ENCODE results near the gene APIP. TPM values are rescaled to one million over a fixed set of nuclear protein-coding genes. Genes with fewer than 3 reads are reported as not detected.

Gene APIP
- total and polyA plus RNA-seq, 2 experiments from 2014 or later, result 22.5 to 25.2 TPM

DNA sequence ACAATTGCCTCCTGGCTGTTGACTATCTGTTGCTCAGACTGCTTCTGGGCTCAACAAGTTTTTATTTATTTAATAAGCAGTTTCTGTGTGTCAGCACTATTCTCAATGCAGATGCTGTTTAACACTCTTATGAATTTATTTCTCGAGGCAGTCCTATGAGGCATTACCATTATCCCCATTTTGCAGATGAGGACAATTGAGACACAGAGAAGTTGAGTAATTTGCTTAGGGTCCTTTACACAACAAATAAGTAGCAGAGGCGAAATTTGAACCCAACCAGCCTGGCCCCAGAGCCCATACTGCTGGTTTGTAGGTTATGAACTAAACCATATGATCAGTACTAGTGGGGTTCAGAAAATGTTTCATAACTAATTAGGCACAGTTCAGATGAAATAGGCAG is 58.7 kb downstream of the APIP start:
- no peak for TF ChIP-seq EZH2 (IDR thresholded peaks at IDR 0.05; ENCODE audit: insufficient read depth, poor library complexity, severe bottlenecking)
- Histone ChIP-seq H3K9ac (no peak overlapping the region), H3K4me3 (no peak overlapping the region), H3K27me3 (replicated peaks; ENCODE audit: insufficient read depth) (peaks cover 6% of the 10 kb centered on the region; the same call in 1 of the 2 replicates), H2AFZ (no peak overlapping the region), H3K79me2 (ENCODE audit: insufficient read depth) (no peaks in the 10 kb centered on the region), H3K4me1 (ENCODE audit: insufficient read depth) (no peaks in the 10 kb centered on the region), H3K9me3 (ENCODE audit: low read depth) (no peaks in the 10 kb centered on the region), H4K20me1 (ENCODE audit: insufficient read depth) (no peaks in the 10 kb centered on the region), H3K27ac (no peak overlapping the region), H3K36me3 (ENCODE audit: low read depth) (no peaks in the 10 kb centered on the region), H3K4me2 (ENCODE audit: unreplicated experiment) (no peak overlapping the region), H3F3A (ENCODE audit: insufficient read depth) (no peaks in the 10 kb centered on the region), H3K9me2 (ENCODE audit: insufficient read depth) (no peaks in the 10 kb centered on the region)
- in situ Hi-C loops (cut with MboI), result no loop called here
- 27 to 52% methylated on average over 2 of the region's 2 CpGs for WGBS, 2 experiments (ENCODE audit: low coverage in 1 of 2, low lambda C conversion rate in 2 of 2, missing lambda C conversion rate in 2 of 2)
- DNase-seq, result no peak

DNA sequence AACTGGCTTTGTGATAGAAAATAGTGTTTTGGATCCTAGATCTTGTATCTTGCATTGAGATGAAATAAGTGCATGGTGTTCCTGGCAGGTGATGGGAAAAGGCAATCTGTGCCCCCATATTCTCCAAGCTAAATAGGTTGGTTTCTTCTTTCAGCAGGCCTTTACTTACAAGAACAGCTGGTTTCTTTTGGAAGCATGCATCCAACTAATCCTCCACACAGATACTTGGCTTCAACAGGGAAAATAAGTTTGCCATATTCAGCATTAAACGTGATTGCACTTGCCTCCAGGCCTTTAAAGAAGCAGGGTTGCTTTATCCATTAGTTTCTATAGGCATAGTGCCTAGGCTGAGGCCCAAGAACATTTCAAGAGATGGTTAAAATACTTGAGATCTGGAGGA is 59.9 kb downstream of the APIP start:
- H3K9me2 ChIP-seq (ENCODE audit: insufficient read depth), result no peaks in the 10 kb centered on the region
- peaks cover 16% of the 10 kb centered on the region for H3K27me3 ChIP-seq (replicated peaks; ENCODE audit: insufficient read depth)
- H3K27ac ChIP-seq, result no peak overlapping the region
- H3K79me2 ChIP-seq (ENCODE audit: insufficient read depth), result no peaks in the 10 kb centered on the region
- H3K9ac ChIP-seq, result no peak overlapping the region
- DNase-seq, result no peak
- in situ Hi-C loops (cut with MboI), result no loop called here
- no peak overlapping the region for H3K4me2 ChIP-seq (ENCODE audit: unreplicated experiment)
- WGBS, 2 experiments (ENCODE audit: low coverage in 1 of 2, low lambda C conversion rate in 2 of 2, missing lambda C conversion rate in 2 of 2), result 21 to 36% methylated on average over 1 of the region's 1 CpG
- no peaks in the 10 kb centered on the region for H3K36me3 ChIP-seq (ENCODE audit: low read depth)
- H3F3A ChIP-seq (ENCODE audit: insufficient read depth), result no peaks in the 10 kb centered on the region
- no peaks in the 10 kb centered on the region for H3K9me3 ChIP-seq (ENCODE audit: low read depth)
- H3K4me1 ChIP-seq (ENCODE audit: insufficient read depth), result no peaks in the 10 kb centered on the region
- no peak overlapping the region for H2AFZ ChIP-seq
- no peak overlapping the region for H3K4me3 ChIP-seq
- TF ChIP-seq EZH2phosphoT487 (IDR thresholded peaks at IDR 0.05; ENCODE audit: insufficient read depth, low read depth) (no peak), EZH2 (IDR thresholded peaks at IDR 0.05; ENCODE audit: insufficient read depth, poor library complexity, severe bottlenecking) (no peak)
- no peaks in the 10 kb centered on the region for H4K20me1 ChIP-seq (ENCODE audit: insufficient read depth)

DNA sequence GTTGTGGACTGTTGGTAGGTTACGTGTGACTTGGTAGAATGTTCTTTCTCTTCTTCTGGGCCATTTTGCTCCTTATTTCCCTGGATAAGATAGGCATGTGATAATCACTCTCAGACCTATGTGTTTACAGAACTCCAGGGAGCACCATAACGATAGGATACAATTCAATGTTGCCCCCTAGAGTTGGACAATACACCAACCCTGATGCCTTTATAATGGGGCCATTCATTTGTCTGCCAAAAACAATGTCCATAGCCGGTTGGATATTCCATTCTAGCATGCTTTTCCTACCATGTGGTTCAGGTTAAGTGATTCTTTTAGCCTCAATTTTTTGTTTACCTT is 60.5 kb downstream of the APIP start:
- WGBS, 2 experiments (ENCODE audit: low coverage in 1 of 2, low lambda C conversion rate in 2 of 2, missing lambda C conversion rate in 2 of 2), result 39 to 44% methylated on average over 3 of the region's 3 CpGs
- Histone ChIP-seq H2AFZ (no peak overlapping the region), H3K27me3 (replicated peaks; ENCODE audit: insufficient read depth) (peaks cover 16% of the 10 kb centered on the region), H4K20me1 (ENCODE audit: insufficient read depth) (no peaks in the 10 kb centered on the region), H3F3A (ENCODE audit: insufficient read depth) (no peaks in the 10 kb centered on the region), H3K9ac (no peak overlapping the region), H3K4me2 (ENCODE audit: unreplicated experiment) (no peak overlapping the region), H3K79me2 (ENCODE audit: insufficient read depth) (no peaks in the 10 kb centered on the region), H3K4me1 (ENCODE audit: insufficient read depth) (no peaks in the 10 kb centered on the region), H3K9me2 (ENCODE audit: insufficient read depth) (no peaks in the 10 kb centered on the region), H3K9me3 (ENCODE audit: low read depth) (no peaks in the 10 kb centered on the region), H3K36me3 (ENCODE audit: low read depth) (no peaks in the 10 kb centered on the region), H3K4me3 (no peak overlapping the region), H3K27ac (no peak overlapping the region)
- TF ChIP-seq EZH2 (IDR thresholded peaks at IDR 0.05; ENCODE audit: insufficient read depth, poor library complexity, severe bottlenecking), result no peak
- TF ChIP-seq EZH2phosphoT487 (IDR thresholded peaks at IDR 0.05; ENCODE audit: insufficient read depth, low read depth), result no peak
- in situ Hi-C loops (cut with MboI), result no loop called here
- no peak for DNase-seq

DNA sequence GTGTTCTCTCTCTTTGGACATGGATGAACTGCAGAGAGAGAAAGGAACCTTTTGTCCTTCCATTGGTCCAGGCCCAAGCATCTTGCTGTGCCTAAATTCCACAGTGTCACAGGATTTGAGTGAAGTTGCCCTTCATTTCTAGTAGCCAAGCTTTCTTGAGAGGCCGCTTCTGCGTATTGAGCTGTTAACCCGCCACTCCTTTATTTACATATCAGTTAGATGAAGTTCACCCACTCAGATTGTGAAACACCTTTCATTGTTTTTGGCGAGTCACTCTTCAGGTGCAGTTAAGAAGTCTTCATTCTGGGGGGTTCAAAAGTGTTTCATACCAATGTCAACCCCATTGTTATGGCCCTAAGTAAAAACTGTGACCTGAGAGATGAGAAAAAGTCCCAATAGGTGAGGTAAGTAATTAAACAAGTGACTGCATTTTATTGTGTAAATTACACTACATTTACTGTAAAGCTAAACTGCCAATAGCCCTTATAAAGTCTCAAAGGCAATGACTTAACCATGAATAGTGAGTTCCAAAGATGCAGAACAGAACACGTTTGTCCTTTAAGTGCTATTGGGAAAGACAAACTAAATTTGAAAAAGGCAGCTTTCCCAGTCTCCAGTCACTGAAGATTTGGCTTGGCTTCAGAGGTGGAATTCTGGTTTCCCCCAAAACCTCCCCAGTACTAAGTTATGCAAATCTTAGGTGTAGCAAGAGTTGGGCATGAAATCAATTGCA is 61.0 kb downstream of the APIP start:
- H3K27ac ChIP-seq, result no peak overlapping the region
- H3K79me2 ChIP-seq (ENCODE audit: insufficient read depth), result no peaks in the 10 kb centered on the region
- TF ChIP-seq EZH2phosphoT487 (IDR thresholded peaks at IDR 0.05; ENCODE audit: insufficient read depth, low read depth) (no peak), EZH2 (IDR thresholded peaks at IDR 0.05; ENCODE audit: insufficient read depth, poor library complexity, severe bottlenecking) (no peak)
- H3K27me3 ChIP-seq (replicated peaks; ENCODE audit: insufficient read depth), result peaks cover 16% of the 10 kb centered on the region
- H3K4me2 ChIP-seq (ENCODE audit: unreplicated experiment), result no peak overlapping the region
- DNase-seq, result no peak
- H2AFZ ChIP-seq, result no peak overlapping the region
- H3K36me3 ChIP-seq (ENCODE audit: low read depth), result no peaks in the 10 kb centered on the region
- no peaks in the 10 kb centered on the region for H4K20me1 ChIP-seq (ENCODE audit: insufficient read depth)
- in situ Hi-C loops (cut with MboI), result no loop called here
- H3K9me2 ChIP-seq (ENCODE audit: insufficient read depth), result no peaks in the 10 kb centered on the region
- no peaks in the 10 kb centered on the region for H3K9me3 ChIP-seq (ENCODE audit: low read depth)
- H3K4me3 ChIP-seq, result no peak overlapping the region
- no peak overlapping the region for H3K9ac ChIP-seq
- no peaks in the 10 kb centered on the region for H3F3A ChIP-seq (ENCODE audit: insufficient read depth)
- no peaks in the 10 kb centered on the region for H3K4me1 ChIP-seq (ENCODE audit: insufficient read depth)
- 74 to 76% methylated on average over 5 of the region's 5 CpGs for WGBS, 2 experiments (ENCODE audit: low coverage in 1 of 2, low lambda C conversion rate in 2 of 2, missing lambda C conversion rate in 2 of 2)

DNA sequence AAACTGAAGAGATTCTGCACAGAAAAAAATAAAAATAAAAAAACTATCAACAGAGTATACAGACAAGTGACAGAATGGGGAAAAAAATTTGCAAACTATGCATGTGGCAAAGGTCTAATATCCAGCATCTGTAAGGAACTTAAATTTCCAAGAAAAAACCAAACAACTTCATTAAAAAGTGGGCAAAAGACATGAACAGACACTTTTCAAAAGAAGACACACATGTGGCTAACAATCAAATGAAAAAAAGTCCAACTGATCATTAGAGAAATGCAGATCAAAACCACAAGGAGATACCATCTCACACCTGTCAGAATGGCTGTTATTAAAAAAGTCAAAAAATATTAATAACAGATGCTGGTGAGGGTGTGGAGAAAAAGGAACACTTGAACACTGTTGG is 64.3 kb downstream of the APIP start:
- H3K27ac ChIP-seq, result no peak overlapping the region
- H3K9me2 ChIP-seq (ENCODE audit: insufficient read depth), result no peaks in the 10 kb centered on the region
- H3K79me2 ChIP-seq (ENCODE audit: insufficient read depth), result no peaks in the 10 kb centered on the region
- DNase-seq, result no peak
- no peaks in the 10 kb centered on the region for H3K36me3 ChIP-seq (ENCODE audit: low read depth)
- in situ Hi-C loops (cut with MboI), result no loop called here
- H3K27me3 ChIP-seq (replicated peaks; ENCODE audit: insufficient read depth), result peaks cover 14% of the 10 kb centered on the region
- H3K4me3 ChIP-seq, result no peak overlapping the region
- no peak overlapping the region for H2AFZ ChIP-seq
- no peaks in the 10 kb centered on the region for H3K9me3 ChIP-seq (ENCODE audit: low read depth)
- no peaks in the 10 kb centered on the region for H4K20me1 ChIP-seq (ENCODE audit: insufficient read depth)
- H3K4me2 ChIP-seq (ENCODE audit: unreplicated experiment), result no peak overlapping the region
- no peaks in the 10 kb centered on the region for H3F3A ChIP-seq (ENCODE audit: insufficient read depth)
- TF ChIP-seq EZH2phosphoT487 (IDR thresholded peaks at IDR 0.05; ENCODE audit: insufficient read depth, low read depth), result no peak
- no peak for TF ChIP-seq EZH2 (IDR thresholded peaks at IDR 0.05; ENCODE audit: insufficient read depth, poor library complexity, severe bottlenecking)
- no peaks in the 10 kb centered on the region for H3K4me1 ChIP-seq (ENCODE audit: insufficient read depth)
- H3K9ac ChIP-seq, result no peak overlapping the region

All from GM23248 (cell line).